Tibial nerve (tissue), 4 donors: Measurements from ENCODE around the gene TRAPPC6A. TPM values are rescaled to one million over a fixed set of nuclear protein-coding genes. Genes with fewer than 3 reads are reported as not detected.

Source experiments
- DNase-seq, 2 donors: peaks; one replicate each; pipeline ENCODE4 v3.0.0-alpha.2; 2019; ENCODE audit warnings: low spot score in 2 of 2
- H3K27ac ChIP-seq, 4 donors: fragments of 200-600 bp; sonication (generic) in 3 of 4; one replicate each; pipeline ENCODE4 v1.5.1; 2017 to 2019; ENCODE audit warnings: mild to moderate bottlenecking in 1 of 4
- H3K27me3 ChIP-seq, 2 donors: fragments of 200-600 bp; sonication (generic) in 1 of 2; one replicate each; pipeline versions ENCODE4 v1.5.1 to v1.6.0; 2017 to 2019
- H3K36me3 ChIP-seq, 3 donors: fragments of 200-600 bp; sonication (generic); one replicate each; pipeline ENCODE4 v1.5.1; 2018 to 2019
- H3K4me1 ChIP-seq, 4 donors: fragments of 200-600 bp; sonication (generic) in 3 of 4; one replicate each; pipeline ENCODE4 v1.5.1; 2017 to 2019
- H3K4me3 ChIP-seq, 4 donors: fragments of 200-600 bp; sonication (generic) in 3 of 4; one replicate each; pipeline ENCODE4 v1.5.1; 2017 to 2019; ENCODE audit warnings: mild to moderate bottlenecking in 1 of 4, moderate library complexity in 1 of 4
- H3K9me3 ChIP-seq, 4 donors: fragments of 200-600 bp; sonication (generic) in 3 of 4; one replicate each; pipeline ENCODE4 v1.5.1; 2017 to 2019
- EP300 ChIP-seq, 2 donors: sonication (generic); formaldehyde crosslinking; IDR thresholded peaks; one replicate each; pipeline ENCODE4 v1.6.1; 2017; ENCODE audit warnings: antibody characterized with exemption in 2 of 2, mild to moderate bottlenecking in 1 of 2
- POLR2A ChIP-seq, 2 donors: fragments of 450-650 bp; IDR thresholded peaks; one replicate each; pipeline ENCODE4 v1.6.1; 2017; ENCODE audit warnings: antibody characterized with exemption in 2 of 2, mild to moderate bottlenecking in 2 of 2, moderate library complexity in 2 of 2
- WGBS, 2 donors: methylation state at CpG; one replicate each; pipeline ENCODE4 v1.1.5; 2018; 5-methylcytosine and 5-hydroxymethylcytosine counted together
- total RNA-seq, 4 donors: library from RNA; depleted of rRNA; stranded (reverse); fragments of >200 nt; gene quantifications; one replicate each; pipeline ENCODE4 v1.1.0, GENCODE V29; 2016
- TF ChIP-seq, protein P1 (sequence below), 5 experiments: fragments of 200-600 bp in 3 of 5; fragments of 450-650 bp in 2 of 5; sonication (generic) in 3 of 5; IDR thresholded peaks; one replicate each; pipeline ENCODE4 v1.5.1; 2016 to 2019; ENCODE audit warnings: antibody characterized with exemption in 5 of 5, mild to moderate bottlenecking in 3 of 5, moderate library complexity in 2 of 5

The TRAPPC6A gene
- total RNA-seq, 4 donors from 2014 or later = 13.5 to 52.9 (median 29.1) TPM

DNA sequence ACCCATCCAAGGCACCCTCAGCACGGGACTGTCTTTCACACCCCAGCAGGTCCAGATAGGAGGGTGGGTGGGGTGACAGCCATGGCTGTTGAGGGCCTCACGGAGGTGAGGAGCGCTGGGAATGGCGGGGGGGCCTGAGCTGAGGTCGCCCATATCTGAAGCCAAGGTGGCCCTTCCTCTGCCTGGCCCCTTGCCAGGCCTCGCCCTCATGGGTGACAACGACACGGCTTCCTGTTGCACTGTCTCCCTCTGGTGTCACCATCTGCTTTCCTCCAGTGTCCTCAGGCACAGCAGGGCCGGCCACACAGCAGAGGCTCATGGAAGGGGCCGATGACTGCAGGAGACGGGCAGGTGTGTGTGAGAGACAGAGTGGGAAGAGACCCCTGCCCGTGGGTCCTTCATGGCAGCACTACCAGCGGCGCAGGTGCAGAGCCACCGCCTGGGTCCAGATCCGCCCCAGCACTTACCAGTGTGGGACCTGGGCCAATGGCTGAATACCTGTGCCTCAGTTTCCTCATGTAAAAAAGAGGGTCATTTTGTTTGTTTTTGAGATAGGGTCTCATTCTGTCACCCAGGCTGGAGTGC lies 9.2 kb downstream of the TRAPPC6A start:
- no peak for DNase-seq
- no peak overlapping the region for H3K4me3 ChIP-seq
- no peaks in the 10 kb centered on the region for H3K9me3 ChIP-seq
- WGBS, 2 donors = 84 to 87% methylated on average over 13 to 16 of the region's 16 CpGs
- no peak for TF ChIP-seq EP300 (IDR thresholded peaks at IDR 0.05)
- TF ChIP-seq POLR2A (IDR thresholded peaks at IDR 0.05) = no peak
- TF ChIP-seq, protein P1, sequence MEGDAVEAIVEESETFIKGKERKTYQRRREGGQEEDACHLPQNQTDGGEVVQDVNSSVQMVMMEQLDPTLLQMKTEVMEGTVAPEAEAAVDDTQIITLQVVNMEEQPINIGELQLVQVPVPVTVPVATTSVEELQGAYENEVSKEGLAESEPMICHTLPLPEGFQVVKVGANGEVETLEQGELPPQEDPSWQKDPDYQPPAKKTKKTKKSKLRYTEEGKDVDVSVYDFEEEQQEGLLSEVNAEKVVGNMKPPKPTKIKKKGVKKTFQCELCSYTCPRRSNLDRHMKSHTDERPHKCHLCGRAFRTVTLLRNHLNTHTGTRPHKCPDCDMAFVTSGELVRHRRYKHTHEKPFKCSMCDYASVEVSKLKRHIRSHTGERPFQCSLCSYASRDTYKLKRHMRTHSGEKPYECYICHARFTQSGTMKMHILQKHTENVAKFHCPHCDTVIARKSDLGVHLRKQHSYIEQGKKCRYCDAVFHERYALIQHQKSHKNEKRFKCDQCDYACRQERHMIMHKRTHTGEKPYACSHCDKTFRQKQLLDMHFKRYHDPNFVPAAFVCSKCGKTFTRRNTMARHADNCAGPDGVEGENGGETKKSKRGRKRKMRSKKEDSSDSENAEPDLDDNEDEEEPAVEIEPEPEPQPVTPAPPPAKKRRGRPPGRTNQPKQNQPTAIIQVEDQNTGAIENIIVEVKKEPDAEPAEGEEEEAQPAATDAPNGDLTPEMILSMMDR (IDR thresholded peaks at IDR 0.05) = no peak
- no peak overlapping the region for H3K27ac ChIP-seq
- no peaks in the 10 kb centered on the region for H3K27me3 ChIP-seq
- no peaks in the 10 kb centered on the region for H3K36me3 ChIP-seq
- H3K4me1 ChIP-seq = peaks cover 0 to 30% (median 4%) of the 10 kb centered on the region in 4 donors

GRCh38 chr19:45166723-45167252 lies 11.2 kb downstream of the TRAPPC6A start:
- no peak overlapping the region for H3K27ac ChIP-seq

GRCh38 chr19:45164577-45165335 lies 13.3 kb downstream of the TRAPPC6A start:
- H3K27ac ChIP-seq = no peak overlapping the region
- no peak for DNase-seq
- H3K4me1 ChIP-seq = peaks cover 0 to 20% (median 4%) of the 10 kb centered on the region in 4 donors
- 19 to 20% methylated on average over 5 to 19 of the region's 27 CpGs for WGBS, 2 donors
- H3K36me3 ChIP-seq = no peaks in the 10 kb centered on the region
- H3K27me3 ChIP-seq = peaks cover 0 to 26% of the 10 kb centered on the region in 2 donors
- no peak for TF ChIP-seq POLR2A (IDR thresholded peaks at IDR 0.05)
- no peak for TF ChIP-seq EP300 (IDR thresholded peaks at IDR 0.05)
- TF ChIP-seq, protein P1 (IDR thresholded peaks at IDR 0.05) = no peak
- H3K9me3 ChIP-seq = no peaks in the 10 kb centered on the region
- no peak overlapping the region for H3K4me3 ChIP-seq

More at GRCh38 chr19:45166723-45167252, 11.2 kb downstream of the TRAPPC6A start:
- H3K4me1 ChIP-seq = peaks cover 0 to 25% (median 4%) of the 10 kb centered on the region in 4 donors
- H3K36me3 ChIP-seq = no peaks in the 10 kb centered on the region
- H3K9me3 ChIP-seq = no peaks in the 10 kb centered on the region
- 39 to 49% methylated on average over 14 of the region's 14 CpGs for WGBS, 2 donors
- H3K4me3 ChIP-seq = no peak overlapping the region
- H3K27me3 ChIP-seq = peaks cover 0 to 5% of the 10 kb centered on the region in 2 donors
- no peak for DNase-seq
- TF ChIP-seq POLR2A (IDR thresholded peaks at IDR 0.05) (no peak), EP300 (IDR thresholded peaks at IDR 0.05) (no peak)
- TF ChIP-seq, protein P1 (IDR thresholded peaks at IDR 0.05) = no peak

DNA sequence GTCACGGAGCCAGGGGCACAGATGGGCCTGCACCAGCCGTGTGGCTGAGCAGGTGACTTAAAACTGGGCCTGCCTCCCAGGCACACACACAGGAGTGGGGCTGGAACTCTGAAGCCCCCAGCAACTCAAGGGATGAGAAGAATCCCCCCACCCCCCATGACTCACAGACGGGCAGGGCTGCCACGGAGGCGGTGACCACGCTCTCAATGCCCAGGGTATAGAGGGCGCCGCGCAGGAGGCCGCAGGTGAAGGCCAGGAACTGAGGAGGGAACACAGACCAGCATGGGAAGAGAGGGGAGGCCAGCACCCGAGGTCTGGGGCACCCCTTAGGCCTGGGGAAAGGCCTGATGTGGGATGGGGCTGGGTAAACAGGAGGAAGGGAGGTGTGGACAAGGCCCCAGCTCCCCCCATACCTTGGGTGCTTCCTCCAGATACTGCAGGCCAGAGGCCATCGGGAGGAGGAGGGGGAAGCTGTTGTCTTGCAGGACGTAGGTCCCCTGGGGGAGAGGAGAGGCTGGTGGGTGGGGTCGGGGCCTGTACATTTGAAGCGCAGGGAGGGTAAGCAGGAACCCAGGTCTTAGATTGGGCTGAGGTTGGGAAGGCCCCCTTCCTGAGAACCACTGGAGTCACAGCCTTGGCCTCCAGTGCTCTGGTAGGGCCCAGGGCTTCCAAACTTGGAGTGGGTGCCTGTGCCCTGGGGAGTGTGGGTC lies 14.1 kb downstream of the TRAPPC6A start:
- Histone ChIP-seq H3K4me1 (peaks cover 0 to 20% (median 4%) of the 10 kb centered on the region in 4 donors), H3K9me3 (no peaks in the 10 kb centered on the region), H3K4me3 (no peak overlapping the region), H3K27me3 (peaks cover 0 to 34% of the 10 kb centered on the region in 2 donors), H3K36me3 (no peaks in the 10 kb centered on the region), H3K27ac (no peak overlapping the region)
- TF ChIP-seq, protein P1 (IDR thresholded peaks at IDR 0.05) = no peak
- TF ChIP-seq POLR2A (IDR thresholded peaks at IDR 0.05) = no peak
- TF ChIP-seq EP300 (IDR thresholded peaks at IDR 0.05) = no peak
- DNase-seq = no peak
- WGBS, 2 donors = 72 to 77% methylated on average over 14 to 15 of the region's 15 CpGs
